ENCODE results near the gene RTF1. TPM values are rescaled to one million over a fixed set of nuclear protein-coding genes. Genes with fewer than 3 reads are reported as not detected.

Gene RTF1
- polyA plus RNA-seq, 1 of the 3 experiments (the other 2 are of a cell fraction), result 27.8 TPM

DNA sequence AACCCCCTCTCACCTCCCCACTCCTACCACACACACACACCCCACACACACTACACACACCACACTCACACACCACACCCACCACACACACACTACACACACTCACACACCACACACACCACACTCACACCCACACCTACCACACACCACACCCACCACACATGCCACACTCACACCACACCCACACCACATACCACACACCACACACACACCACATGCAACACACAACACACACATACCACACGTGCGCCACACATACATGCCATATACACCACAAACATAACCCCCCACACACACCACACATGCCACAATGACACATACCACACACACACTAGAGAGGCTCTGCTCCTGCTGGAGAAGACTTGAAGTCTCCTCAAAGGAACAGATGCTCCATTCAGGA, 70.9 kb downstream of the RTF1 start (continued):
- TF ChIP-seq, protein P1, sequence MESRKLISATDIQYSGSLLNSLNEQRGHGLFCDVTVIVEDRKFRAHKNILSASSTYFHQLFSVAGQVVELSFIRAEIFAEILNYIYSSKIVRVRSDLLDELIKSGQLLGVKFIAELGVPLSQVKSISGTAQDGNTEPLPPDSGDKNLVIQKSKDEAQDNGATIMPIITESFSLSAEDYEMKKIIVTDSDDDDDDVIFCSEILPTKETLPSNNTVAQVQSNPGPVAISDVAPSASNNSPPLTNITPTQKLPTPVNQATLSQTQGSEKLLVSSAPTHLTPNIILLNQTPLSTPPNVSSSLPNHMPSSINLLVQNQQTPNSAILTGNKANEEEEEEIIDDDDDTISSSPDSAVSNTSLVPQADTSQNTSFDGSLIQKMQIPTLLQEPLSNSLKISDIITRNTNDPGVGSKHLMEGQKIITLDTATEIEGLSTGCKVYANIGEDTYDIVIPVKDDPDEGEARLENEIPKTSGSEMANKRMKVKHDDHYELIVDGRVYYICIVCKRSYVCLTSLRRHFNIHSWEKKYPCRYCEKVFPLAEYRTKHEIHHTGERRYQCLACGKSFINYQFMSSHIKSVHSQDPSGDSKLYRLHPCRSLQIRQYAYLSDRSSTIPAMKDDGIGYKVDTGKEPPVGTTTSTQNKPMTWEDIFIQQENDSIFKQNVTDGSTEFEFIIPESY (IDR thresholded peaks at IDR 0.05; ENCODE audit: borderline replicate concordance, low read depth), result no peak

DNA sequence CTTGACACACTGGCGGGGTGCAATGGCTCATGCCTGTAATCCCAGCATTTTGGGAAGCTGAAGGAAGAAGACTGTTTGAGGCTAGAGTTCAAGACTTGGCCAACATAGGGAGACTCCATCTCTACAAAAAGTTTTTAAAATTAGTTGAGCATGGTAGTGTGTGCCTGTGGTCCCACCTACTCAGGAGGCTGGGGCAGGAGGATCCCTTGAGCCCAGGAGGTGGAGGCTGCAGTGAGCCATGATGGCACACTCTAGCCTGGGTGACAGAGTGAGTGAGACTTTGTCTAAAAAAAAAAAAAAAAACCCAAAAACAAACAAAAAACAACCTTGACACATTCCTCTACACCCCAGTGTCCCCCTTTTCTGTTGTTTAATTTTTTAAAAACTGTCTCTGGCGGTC, 72.7 kb downstream of the RTF1 start:
- no peaks in the 10 kb centered on the region for H3K36me3 ChIP-seq (replicated peaks in 1 of 2; ENCODE audit: control insufficient read depth in 1 of 2, insufficient read depth in 2 of 2, low read length in 1 of 2)
- POLR2A ChIA-PET, result no interaction called here
- H3K9me3 ChIP-seq, result no peaks in the 10 kb centered on the region
- no peak overlapping the region for H2AFZ ChIP-seq (ENCODE audit: low read depth)
- no peaks in the 10 kb centered on the region for H3K27me3 ChIP-seq (ENCODE audit: insufficient read depth)
- H3K4me2 ChIP-seq, result no peak overlapping the region
- 96% methylated on average over 2 of the region's 2 CpGs for WGBS (ENCODE audit: low lambda C conversion rate)
- H3K4me3 ChIP-seq (ENCODE audit: low read depth in 2 of 2, low read length in 1 of 2), result no peak overlapping the region
- H3K27ac ChIP-seq (ENCODE audit: low read depth in 2 of 2, low read length in 1 of 2), result no peak overlapping the region; a peak in 1 of 4 replicates
- H3F3A ChIP-seq (replicated peaks; ENCODE audit: insufficient read depth), result peaks cover 4% of the 10 kb centered on the region
- H3K9ac ChIP-seq, result no peak overlapping the region
- H4K20me1 ChIP-seq (ENCODE audit: insufficient read depth), result no peaks in the 10 kb centered on the region
- CTCF ChIA-PET, result no interaction called here
- H3K79me2 ChIP-seq (ENCODE audit: insufficient read depth), result no peaks in the 10 kb centered on the region
- TF ChIP-seq, protein P2, sequence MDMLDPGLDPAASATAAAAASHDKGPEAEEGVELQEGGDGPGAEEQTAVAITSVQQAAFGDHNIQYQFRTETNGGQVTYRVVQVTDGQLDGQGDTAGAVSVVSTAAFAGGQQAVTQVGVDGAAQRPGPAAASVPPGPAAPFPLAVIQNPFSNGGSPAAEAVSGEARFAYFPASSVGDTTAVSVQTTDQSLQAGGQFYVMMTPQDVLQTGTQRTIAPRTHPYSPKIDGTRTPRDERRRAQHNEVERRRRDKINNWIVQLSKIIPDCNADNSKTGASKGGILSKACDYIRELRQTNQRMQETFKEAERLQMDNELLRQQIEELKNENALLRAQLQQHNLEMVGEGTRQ (IDR thresholded peaks at IDR 0.05; ENCODE audit: borderline replicate concordance, low read depth, low read length), result no peak
- TF ChIP-seq, protein P3, sequence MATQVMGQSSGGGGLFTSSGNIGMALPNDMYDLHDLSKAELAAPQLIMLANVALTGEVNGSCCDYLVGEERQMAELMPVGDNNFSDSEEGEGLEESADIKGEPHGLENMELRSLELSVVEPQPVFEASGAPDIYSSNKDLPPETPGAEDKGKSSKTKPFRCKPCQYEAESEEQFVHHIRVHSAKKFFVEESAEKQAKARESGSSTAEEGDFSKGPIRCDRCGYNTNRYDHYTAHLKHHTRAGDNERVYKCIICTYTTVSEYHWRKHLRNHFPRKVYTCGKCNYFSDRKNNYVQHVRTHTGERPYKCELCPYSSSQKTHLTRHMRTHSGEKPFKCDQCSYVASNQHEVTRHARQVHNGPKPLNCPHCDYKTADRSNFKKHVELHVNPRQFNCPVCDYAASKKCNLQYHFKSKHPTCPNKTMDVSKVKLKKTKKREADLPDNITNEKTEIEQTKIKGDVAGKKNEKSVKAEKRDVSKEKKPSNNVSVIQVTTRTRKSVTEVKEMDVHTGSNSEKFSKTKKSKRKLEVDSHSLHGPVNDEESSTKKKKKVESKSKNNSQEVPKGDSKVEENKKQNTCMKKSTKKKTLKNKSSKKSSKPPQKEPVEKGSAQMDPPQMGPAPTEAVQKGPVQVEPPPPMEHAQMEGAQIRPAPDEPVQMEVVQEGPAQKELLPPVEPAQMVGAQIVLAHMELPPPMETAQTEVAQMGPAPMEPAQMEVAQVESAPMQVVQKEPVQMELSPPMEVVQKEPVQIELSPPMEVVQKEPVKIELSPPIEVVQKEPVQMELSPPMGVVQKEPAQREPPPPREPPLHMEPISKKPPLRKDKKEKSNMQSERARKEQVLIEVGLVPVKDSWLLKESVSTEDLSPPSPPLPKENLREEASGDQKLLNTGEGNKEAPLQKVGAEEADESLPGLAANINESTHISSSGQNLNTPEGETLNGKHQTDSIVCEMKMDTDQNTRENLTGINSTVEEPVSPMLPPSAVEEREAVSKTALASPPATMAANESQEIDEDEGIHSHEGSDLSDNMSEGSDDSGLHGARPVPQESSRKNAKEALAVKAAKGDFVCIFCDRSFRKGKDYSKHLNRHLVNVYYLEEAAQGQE (IDR thresholded peaks at IDR 0.05; ENCODE audit: low read depth, low read length), result no peak
- TF ChIP-seq RFX5 (IDR thresholded peaks at IDR 0.05; ENCODE audit: low read length) (no peak), FOXJ3 (CRISPR knock-in tag; IDR thresholded peaks at IDR 0.05) (no peak), TCF12 (IDR thresholded peaks at IDR 0.05) (no peak), MEF2A (IDR thresholded peaks at IDR 0.05; ENCODE audit: borderline replicate concordance, low read depth) (no peak), POLR2AphosphoS5 (IDR thresholded peaks at IDR 0.05; ENCODE audit: low read depth, low read length) (no peak), FOXM1 (IDR thresholded peaks at IDR 0.05; ENCODE audit: low read depth) (no peak)
- TF ChIP-seq, protein P4, sequence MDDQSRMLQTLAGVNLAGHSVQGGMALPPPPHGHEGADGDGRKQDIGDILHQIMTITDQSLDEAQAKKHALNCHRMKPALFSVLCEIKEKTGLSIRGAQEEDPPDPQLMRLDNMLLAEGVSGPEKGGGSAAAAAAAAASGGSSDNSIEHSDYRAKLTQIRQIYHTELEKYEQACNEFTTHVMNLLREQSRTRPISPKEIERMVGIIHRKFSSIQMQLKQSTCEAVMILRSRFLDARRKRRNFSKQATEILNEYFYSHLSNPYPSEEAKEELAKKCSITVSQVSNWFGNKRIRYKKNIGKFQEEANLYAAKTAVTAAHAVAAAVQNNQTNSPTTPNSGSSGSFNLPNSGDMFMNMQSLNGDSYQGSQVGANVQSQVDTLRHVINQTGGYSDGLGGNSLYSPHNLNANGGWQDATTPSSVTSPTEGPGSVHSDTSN (IDR thresholded peaks at IDR 0.05), result no peak
- DNase-seq, result no peak
- H3K9me2 ChIP-seq, result no peaks in the 10 kb centered on the region
- H3K4me1 ChIP-seq (ENCODE audit: control insufficient read depth in 1 of 2, insufficient read depth in 2 of 2, low read depth in 1 of 2, low read length in 1 of 2), result peaks cover 6% of the 10 kb centered on the region in 2 experiments; a peak in 3 of 4 replicates
